Astrocyte of the cerebellum (primary cell): Measurements from ENCODE around the gene KREMEN1.

Source experiments
- DNase-seq: peaks from one replicate; pipeline ENCODE4 v3.0.0-alpha.2; 2011; ENCODE audit warnings: low read depth
- H3K4me3 ChIP-seq: 2 replicates; pipeline ENCODE4 v1.5.1; 2011; ENCODE audit warnings: mild to moderate bottlenecking, low read depth, low read length, moderate library complexity
- in situ Hi-C: cut with HindIII; loops from 2 replicates; pipeline ENCODE4 v1.10.0; 2017; ENCODE audit warnings: low sequenced_read_pairs
- TF ChIP-seq, protein P1 (sequence below): IDR thresholded peaks from 2 replicates; pipeline ENCODE4 v1.5.1; 2012; ENCODE audit warnings: low read length, low read depth, moderate library complexity, mild to moderate bottlenecking; ENCODE audit errors: missing control alignments

Gene KREMEN1

DNA sequence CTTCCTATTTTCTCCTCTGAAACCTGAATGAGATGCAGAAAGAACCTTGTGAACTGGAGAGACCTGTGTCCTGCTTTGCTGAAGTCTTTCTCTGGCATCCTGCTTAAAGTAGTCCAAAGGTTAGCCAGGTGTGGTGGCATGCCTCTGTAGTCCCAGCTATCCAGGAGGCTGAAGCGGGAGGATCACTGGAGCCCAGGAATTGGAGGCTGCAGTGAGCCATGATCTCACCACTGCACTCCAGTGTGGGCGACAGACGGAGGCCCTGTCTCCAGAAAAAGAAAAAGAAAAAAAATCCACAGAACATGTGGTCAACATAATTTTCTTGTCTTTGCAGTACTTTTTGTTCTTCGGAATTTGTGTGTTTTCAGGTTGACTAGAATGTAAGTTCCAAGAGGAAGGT, 2.3 kb upstream of the KREMEN1 start:
- DNase-seq: no peak
- H3K4me3 ChIP-seq: no peak overlapping the region
- TF ChIP-seq, protein P1, sequence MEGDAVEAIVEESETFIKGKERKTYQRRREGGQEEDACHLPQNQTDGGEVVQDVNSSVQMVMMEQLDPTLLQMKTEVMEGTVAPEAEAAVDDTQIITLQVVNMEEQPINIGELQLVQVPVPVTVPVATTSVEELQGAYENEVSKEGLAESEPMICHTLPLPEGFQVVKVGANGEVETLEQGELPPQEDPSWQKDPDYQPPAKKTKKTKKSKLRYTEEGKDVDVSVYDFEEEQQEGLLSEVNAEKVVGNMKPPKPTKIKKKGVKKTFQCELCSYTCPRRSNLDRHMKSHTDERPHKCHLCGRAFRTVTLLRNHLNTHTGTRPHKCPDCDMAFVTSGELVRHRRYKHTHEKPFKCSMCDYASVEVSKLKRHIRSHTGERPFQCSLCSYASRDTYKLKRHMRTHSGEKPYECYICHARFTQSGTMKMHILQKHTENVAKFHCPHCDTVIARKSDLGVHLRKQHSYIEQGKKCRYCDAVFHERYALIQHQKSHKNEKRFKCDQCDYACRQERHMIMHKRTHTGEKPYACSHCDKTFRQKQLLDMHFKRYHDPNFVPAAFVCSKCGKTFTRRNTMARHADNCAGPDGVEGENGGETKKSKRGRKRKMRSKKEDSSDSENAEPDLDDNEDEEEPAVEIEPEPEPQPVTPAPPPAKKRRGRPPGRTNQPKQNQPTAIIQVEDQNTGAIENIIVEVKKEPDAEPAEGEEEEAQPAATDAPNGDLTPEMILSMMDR: no peak
- in situ Hi-C loops: no loop called here

DNA sequence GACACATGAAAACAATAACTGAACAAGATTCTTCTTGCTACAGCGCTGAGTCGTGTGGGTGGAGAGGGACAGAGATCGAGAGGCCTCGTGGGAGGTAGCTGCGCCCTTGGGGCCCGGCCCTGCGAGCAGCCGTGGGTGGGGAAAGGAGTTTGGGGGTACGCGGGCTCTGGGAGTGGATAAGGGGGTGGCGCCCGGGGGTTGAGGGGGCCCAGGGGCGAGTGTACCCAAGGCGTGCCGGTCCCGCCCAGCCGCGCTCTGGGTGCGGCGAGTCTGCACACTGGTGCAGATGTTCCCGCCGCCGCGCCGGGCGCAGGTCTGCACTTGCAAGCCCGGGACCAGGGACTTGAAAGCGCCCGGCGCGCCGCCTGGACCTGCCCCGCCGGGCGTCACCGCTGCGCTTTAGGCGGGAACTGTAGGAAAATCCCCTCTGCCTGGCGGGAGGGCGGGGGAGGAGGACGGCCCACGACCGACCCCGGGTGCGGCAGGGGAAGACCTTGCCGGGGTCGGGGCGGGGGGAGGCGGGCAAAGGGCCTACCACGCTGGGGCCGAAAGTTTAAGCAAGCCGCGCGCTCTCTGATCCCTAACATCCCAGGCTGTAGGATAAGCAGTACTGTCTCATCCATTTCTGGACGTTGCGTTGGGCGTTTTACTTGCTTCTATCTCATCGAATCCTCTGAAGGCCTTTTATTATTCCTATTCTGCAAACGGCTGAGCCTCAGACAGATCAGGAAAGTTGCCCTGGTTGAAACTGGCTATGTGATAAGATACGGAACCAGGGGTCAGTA, 1.4 kb upstream of the KREMEN1 start:
- DNase-seq: no peak
- in situ Hi-C loops: no loop called here
- peak overlapping the region; percentile 20 for H3K4me3 ChIP-seq
- TF ChIP-seq, protein P1: no peak

DNA sequence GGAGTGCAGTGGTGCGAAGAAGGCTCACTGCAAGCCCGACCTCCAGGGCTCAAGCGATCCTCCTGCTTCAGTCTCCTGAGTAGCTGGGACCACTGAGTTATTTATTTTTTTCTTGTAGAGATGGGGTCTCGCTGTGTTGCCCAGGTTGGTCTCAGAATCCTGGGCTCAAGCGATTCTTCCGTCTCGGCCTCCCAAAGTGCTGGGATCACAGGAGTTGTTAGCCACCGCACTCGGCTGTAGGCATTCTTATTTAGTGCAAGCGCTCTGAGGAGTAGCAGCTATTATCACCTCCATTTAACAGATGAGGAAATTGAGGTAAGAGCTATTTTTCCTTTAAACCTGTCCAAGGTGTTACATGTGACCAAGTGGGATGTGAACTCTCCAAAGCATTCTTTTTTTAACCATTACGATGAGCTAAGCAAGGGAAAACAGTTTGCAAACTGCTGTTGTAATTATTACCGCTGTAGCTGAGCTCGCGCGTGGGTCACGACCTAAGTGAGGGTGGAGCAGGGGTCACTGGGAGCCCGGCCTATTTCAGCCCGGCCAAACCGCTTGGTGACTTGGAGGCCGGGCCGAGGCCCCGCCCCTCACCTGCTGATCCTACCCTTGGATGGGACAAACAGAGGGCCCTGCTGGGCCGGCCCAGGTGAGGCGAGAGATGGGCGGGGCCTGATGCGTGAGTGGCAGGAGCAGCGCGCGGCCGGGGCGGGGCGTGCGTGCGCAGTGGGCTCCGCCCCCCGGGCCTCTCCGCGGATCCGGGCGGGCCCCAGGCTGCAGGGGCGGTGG, 449 bp upstream of the KREMEN1 start:
- TF ChIP-seq, protein P1: no peak
- H3K4me3 ChIP-seq: peak overlapping the region; percentile 56
- DNase-seq: no peak
- in situ Hi-C loops: no loop called here

DNA sequence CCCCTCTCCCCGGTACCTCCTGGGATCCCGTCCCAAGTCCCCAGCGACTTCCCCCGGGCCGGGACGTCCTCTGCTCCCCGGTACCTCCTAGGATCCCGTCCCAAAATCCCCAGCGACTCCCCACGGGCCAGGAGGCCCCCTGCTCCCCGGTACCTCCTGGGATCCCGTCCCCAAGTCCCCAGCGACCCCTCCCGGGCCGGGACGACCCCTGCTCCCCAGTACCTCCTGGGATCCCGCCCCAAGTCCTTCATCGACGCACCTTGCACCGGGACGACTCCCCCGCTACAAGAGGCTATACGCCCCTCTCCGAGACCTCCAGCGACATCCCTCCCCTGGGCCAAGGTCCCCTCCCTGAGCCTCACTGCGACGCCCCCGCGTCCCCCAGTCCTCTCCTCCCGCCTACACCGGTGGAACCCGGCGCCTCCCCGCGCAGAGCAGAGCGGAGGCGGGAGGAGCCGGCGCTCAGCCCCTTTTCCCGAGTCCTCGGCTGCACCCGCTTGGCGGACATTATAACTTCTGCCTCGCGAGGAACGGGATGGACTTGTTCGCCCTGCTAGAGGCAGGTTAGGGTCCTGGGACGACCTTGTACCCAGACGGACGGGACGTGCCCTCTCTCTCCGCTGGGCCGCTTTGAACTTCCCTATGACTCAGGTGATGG, 912 bp downstream of the KREMEN1 start:
- TF ChIP-seq, protein P1: no peak
- H3K4me3 ChIP-seq: peak overlapping the region; percentile 56
- in situ Hi-C loops: no loop called here
- DNase-seq: no peak

DNA sequence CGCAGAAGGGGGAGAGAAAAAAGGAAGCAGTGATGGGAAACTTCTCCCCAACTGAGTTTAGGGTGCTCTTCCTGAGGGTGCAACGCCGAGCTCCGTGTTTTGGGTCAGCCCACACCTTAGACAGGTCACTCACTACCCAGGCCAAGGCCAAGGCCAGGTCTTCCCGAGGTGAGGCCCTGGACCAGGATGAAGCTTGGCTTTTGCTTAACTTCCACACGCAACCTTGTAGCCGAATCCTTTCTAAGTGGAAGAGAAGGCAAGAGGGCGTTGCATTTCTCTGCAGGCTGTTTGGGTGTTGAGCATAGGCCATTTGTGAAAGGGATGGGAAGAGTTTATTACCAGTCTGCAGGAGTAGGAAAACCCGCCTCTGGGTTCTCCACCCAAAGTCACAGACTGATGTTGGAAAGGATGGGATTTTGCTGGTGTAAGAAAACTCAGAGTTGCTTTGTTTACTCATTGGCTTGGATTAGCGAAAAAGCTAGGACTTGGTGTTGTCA, 1.5 kb downstream of the KREMEN1 start:
- TF ChIP-seq, protein P1: no peak
- DNase-seq: no peak
- H3K4me3 ChIP-seq: peak overlapping the region; percentile 56
- in situ Hi-C loops: no loop called here
